ENCODE measurements around the gene EGLN3. TPM values are rescaled to one million over a fixed set of nuclear protein-coding genes. Genes with fewer than 3 reads are reported as not detected.

EGLN3 gene
- total and polyA plus RNA-seq, 2 of the 13 experiments (the other 11 are each of a cell fraction or from before 2014, with no cell fraction given) = 0.18 to 27.3 TPM

DNA sequence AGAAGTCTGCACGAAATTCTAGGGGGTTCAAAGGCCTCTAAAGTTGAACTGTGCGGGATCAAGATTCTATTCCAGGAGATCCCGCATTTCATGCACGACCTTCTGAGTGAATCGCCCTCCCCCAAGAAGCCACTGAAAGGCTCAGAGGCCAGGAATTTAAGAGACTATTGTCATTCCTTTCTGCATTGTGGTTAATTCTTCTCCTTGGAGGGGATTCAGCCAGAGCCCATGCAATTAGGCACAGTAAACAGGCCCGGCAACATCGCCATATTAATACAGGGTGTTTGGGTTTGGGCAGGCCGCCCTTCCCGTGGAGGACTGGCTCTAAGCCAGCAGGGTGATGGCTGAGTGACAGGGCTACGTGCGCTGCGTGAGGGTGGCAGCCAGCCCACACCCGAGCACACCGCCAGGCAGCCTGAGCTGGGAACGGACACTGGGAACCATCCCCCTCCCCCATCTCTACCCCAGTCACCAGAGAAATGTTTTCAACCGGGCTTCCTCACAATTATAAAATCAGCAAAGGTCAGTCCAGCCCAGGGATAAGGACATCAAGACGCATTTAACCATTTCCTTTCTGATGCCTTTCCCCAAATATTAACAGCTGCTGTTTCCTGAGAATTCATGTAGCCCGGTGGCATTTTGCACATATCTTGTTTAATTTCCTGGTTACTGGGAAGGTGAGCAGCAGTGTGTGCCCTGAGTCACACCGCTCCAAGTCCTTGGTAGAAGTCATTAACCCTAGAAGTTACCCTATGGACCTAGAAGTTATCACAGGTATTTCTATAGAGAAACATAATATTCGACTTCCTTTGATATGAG is 12.5 kb downstream of the EGLN3 start (continued):
- TF ChIP-seq FOXM1 (CRISPR knock-in tag; IDR thresholded peaks at IDR 0.05) (no peak), ZKSCAN1 (IDR thresholded peaks at IDR 0.05; ENCODE audit: low read length) (no peak), PHF5A (CRISPR knock-in tag; IDR thresholded peaks at IDR 0.05; ENCODE audit: low read depth, unreplicated experiment) (peak; percentile 62), RFX1 (IDR thresholded peaks at IDR 0.05) (no peak), THRA (CRISPR knock-in tag; IDR thresholded peaks at IDR 0.05; ENCODE audit: borderline replicate concordance) (no peak), ZNF841 (CRISPR knock-in tag; IDR thresholded peaks at IDR 0.05; ENCODE audit: borderline replicate concordance) (no peak), ZNF713 (CRISPR knock-in tag; IDR thresholded peaks at IDR 0.05) (no peak), ZFYVE20 (CRISPR knock-in tag; IDR thresholded peaks at IDR 0.05; ENCODE audit: borderline replicate concordance, low read depth) (no peak), ZNF382 (CRISPR knock-in tag; IDR thresholded peaks at IDR 0.05; ENCODE audit: borderline replicate concordance) (no peak), CREB3 (CRISPR knock-in tag; IDR thresholded peaks at IDR 0.05) (no peak), NFE2 (CRISPR knock-in tag; IDR thresholded peaks at IDR 0.05) (no peak), ZNF180 (CRISPR knock-in tag; IDR thresholded peaks at IDR 0.05; ENCODE audit: borderline replicate concordance, low read depth) (no peak), LCORL (IDR thresholded peaks at IDR 0.05) (no peak), LCORL (CRISPR knock-in tag; IDR thresholded peaks at IDR 0.05) (peak; percentile 63; the same call in 1 of the 2 replicates), ZFP37 (CRISPR knock-in tag; IDR thresholded peaks at IDR 0.05; ENCODE audit: borderline replicate concordance) (0 out of 2 replicates have a peak, but pooled peaks have one; percentile 76), ZNF510 (CRISPR knock-in tag; IDR thresholded peaks at IDR 0.05; ENCODE audit: low read depth) (no peak)
- TF ChIP-seq, protein P1, sequence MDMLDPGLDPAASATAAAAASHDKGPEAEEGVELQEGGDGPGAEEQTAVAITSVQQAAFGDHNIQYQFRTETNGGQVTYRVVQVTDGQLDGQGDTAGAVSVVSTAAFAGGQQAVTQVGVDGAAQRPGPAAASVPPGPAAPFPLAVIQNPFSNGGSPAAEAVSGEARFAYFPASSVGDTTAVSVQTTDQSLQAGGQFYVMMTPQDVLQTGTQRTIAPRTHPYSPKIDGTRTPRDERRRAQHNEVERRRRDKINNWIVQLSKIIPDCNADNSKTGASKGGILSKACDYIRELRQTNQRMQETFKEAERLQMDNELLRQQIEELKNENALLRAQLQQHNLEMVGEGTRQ (IDR thresholded peaks at IDR 0.05; ENCODE audit: low read depth, low read length) = no peak
- TF ChIP-seq, protein P1 (CRISPR knock-in tag; IDR thresholded peaks at IDR 0.05; ENCODE audit: borderline replicate concordance) = no peak
- TF ChIP-seq, protein P2, sequence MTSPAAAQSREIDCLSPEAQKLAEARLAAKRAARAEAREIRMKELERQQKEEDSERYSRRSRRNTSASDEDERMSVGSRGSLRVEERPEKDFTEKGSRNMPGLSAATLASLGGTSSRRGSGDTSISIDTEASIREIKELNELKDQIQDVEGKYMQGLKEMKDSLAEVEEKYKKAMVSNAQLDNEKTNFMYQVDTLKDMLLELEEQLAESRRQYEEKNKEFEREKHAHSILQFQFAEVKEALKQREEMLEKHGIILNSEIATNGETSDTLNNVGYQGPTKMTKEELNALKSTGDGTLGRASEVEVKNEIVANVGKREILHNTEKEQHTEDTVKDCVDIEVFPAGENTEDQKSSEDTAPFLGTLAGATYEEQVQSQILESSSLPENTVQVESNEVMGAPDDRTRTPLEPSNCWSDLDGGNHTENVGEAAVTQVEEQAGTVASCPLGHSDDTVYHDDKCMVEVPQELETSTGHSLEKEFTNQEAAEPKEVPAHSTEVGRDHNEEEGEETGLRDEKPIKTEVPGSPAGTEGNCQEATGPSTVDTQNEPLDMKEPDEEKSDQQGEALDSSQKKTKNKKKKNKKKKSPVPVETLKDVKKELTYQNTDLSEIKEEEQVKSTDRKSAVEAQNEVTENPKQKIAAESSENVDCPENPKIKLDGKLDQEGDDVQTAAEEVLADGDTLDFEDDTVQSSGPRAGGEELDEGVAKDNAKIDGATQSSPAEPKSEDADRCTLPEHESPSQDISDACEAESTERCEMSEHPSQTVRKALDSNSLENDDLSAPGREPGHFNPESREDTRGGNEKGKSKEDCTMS (CRISPR knock-in tag; conservative IDR thresholded peaks at IDR 0.05) = no peak
- TF ChIP-seq, protein P3, sequence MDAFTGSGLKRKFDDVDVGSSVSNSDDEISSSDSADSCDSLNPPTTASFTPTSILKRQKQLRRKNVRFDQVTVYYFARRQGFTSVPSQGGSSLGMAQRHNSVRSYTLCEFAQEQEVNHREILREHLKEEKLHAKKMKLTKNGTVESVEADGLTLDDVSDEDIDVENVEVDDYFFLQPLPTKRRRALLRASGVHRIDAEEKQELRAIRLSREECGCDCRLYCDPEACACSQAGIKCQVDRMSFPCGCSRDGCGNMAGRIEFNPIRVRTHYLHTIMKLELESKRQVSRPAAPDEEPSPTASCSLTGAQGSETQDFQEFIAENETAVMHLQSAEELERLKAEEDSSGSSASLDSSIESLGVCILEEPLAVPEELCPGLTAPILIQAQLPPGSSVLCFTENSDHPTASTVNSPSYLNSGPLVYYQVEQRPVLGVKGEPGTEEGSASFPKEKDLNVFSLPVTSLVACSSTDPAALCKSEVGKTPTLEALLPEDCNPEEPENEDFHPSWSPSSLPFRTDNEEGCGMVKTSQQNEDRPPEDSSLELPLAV (CRISPR knock-in tag; conservative IDR thresholded peaks at IDR 0.05; ENCODE audit: low read depth) = no peak
